PC-3 (cell line): ENCODE data around the gene CLMN.

ENCODE experiments used
- EZH2 ChIP-seq: fragments of 300-600 bp; sonication (generic); IDR thresholded peaks from one replicate; pipeline ENCODE4 v1.6.1; 2017; ENCODE audit warnings: antibody characterized with exemption, mild to moderate bottlenecking, low read length; ENCODE audit not compliant: unreplicated experiment
- EZH2phosphoT487 ChIP-seq: fragments of 300-600 bp; sonication (generic); IDR thresholded peaks from 2 replicates; pipeline ENCODE4 v1.6.1; 2018; ENCODE audit warnings: mild to moderate bottlenecking, antibody characterized with exemption, low read length, borderline replicate concordance
- TF ChIP-seq, protein P1 (sequence below): fragments of 300-600 bp; sonication (generic); conservative IDR thresholded peaks from 2 replicates; pipeline ENCODE4 v1.5.1; 2017; ENCODE audit warnings: antibody characterized with exemption, low read depth, mild to moderate bottlenecking, low read length

DNA sequence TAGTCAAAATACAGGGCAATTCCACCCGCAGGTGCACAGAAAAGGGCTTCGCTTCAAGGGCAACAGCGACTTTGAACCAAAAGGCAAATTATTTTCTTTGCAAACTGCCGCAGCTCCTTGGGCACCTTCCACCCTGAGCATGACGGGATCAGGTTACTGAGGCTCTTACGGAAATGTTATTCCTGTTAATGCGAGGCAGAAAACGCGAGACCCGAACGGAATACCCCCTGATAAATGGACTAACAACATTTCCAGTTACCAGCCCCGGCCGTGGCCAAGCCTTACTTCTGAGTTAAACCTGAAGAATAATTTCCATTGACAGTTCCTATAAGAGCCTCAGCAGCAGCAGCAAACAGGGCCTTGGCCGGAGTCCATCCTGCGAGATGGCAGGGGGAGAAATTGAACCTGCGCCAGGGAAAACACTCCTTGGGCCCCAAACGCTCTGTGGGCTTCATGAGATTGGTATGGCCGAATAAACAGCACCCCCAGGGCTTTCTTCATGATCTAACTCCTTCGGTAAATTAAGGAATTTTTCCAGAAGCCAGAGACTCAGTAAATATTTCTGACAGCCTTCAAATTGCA, 92.3 kb downstream of the CLMN start:
- TF ChIP-seq, protein P1, sequence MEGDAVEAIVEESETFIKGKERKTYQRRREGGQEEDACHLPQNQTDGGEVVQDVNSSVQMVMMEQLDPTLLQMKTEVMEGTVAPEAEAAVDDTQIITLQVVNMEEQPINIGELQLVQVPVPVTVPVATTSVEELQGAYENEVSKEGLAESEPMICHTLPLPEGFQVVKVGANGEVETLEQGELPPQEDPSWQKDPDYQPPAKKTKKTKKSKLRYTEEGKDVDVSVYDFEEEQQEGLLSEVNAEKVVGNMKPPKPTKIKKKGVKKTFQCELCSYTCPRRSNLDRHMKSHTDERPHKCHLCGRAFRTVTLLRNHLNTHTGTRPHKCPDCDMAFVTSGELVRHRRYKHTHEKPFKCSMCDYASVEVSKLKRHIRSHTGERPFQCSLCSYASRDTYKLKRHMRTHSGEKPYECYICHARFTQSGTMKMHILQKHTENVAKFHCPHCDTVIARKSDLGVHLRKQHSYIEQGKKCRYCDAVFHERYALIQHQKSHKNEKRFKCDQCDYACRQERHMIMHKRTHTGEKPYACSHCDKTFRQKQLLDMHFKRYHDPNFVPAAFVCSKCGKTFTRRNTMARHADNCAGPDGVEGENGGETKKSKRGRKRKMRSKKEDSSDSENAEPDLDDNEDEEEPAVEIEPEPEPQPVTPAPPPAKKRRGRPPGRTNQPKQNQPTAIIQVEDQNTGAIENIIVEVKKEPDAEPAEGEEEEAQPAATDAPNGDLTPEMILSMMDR: no peak
- no peak for TF ChIP-seq EZH2
- no peak for TF ChIP-seq EZH2phosphoT487
